Measurements from ENCODE around the gene ENAH.
"Not testable (repeated sequence)": the region's sequence is repeated elsewhere in the genome, so short reads cannot be mapped to it uniquely, and the experiment has no call there.

ENAH gene

DNA sequence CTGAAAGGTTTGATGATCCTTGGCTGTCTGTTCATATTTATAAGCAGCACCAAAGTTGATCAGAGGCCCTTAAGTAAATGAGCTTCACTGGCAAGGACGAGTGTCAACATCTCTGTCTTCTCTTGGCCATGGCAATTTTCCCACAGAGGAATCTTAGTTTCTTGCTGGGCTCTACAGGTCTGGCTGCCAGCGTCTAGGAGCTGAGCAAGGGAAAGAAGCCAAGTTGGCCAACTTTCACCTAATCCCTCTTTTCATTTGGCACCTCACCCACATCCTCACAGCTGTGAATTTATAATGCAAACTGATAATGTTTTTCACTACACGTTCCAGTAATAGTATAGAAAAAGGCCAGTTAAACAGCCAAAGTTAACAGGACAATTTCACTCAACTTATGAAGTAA is 126.0 kb downstream of the ENAH start:
- no peaks in the 10 kb centered on the region for H3K36me3 Mint-ChIP-seq (ENCODE audit: insufficient read depth)
- H3K4me1 Mint-ChIP-seq (ENCODE audit: low read depth in 2 of 2), result no peaks in the 10 kb centered on the region
- ATAC-seq (replicated peaks), result no peak
- no peak for DNase-seq
- H3K4me3 Mint-ChIP-seq, result no peak overlapping the region
- H3K27ac Mint-ChIP-seq, result no peak overlapping the region
- no peaks in the 10 kb centered on the region for H3K9me3 Mint-ChIP-seq
- peaks cover 8 to 20% of the 10 kb centered on the region in 2 donors for H3K27me3 Mint-ChIP-seq

GRCh38 chr1:225525377-225525776 is 127.5 kb downstream of the ENAH start:
- H3K9me3 Mint-ChIP-seq, result no peaks in the 10 kb centered on the region
- no peak overlapping the region for H3K27ac Mint-ChIP-seq
- no peak for DNase-seq
- H3K4me3 Mint-ChIP-seq, result no peak overlapping the region
- no peak for ATAC-seq (replicated peaks)
- H3K27me3 Mint-ChIP-seq, result peaks cover 8 to 20% of the 10 kb centered on the region in 2 donors
- H3K36me3 Mint-ChIP-seq (ENCODE audit: insufficient read depth), result no peaks in the 10 kb centered on the region
- no peaks in the 10 kb centered on the region for H3K4me1 Mint-ChIP-seq (ENCODE audit: low read depth in 2 of 2)

GRCh38 chr1:225524570-225524969 is 128.4 kb downstream of the ENAH start:
- ATAC-seq (replicated peaks) (no peak), DNase-seq (no peak)
- Mint-ChIP-seq H3K36me3 (ENCODE audit: insufficient read depth) (no peaks in the 10 kb centered on the region), H3K9me3 (no peaks in the 10 kb centered on the region), H3K4me3 (no peak overlapping the region), H3K27ac (no peak overlapping the region), H3K27me3 (peaks cover 8 to 20% of the 10 kb centered on the region in 2 donors), H3K4me1 (ENCODE audit: low read depth in 2 of 2) (no peaks in the 10 kb centered on the region)

- no peak overlapping the region for H3K27ac Mint-ChIP-seq
- H3K4me3 Mint-ChIP-seq, result no peak overlapping the region
- H3K4me1 Mint-ChIP-seq (ENCODE audit: low read depth in 2 of 2), result no peaks in the 10 kb centered on the region
- no peak for ATAC-seq (replicated peaks)
- no peaks in the 10 kb centered on the region for H3K9me3 Mint-ChIP-seq
- H3K36me3 Mint-ChIP-seq (ENCODE audit: insufficient read depth), result no peaks in the 10 kb centered on the region
- DNase-seq, result no peak
- H3K27me3 Mint-ChIP-seq, result peaks cover 17 to 28% of the 10 kb centered on the region in 2 donors
These were observed 129.5 kb downstream of the ENAH start for GRCh38 chr1:225523263-225523950.

GRCh38 chr1:225522588-225523262 is 130.2 kb downstream of the ENAH start:
- H3K27me3 Mint-ChIP-seq, result peaks cover 18 to 30% of the 10 kb centered on the region in 2 donors
- ATAC-seq (replicated peaks), result no peak

GRCh38 chr1:225520587-225521227 is 132.2 kb downstream of the ENAH start:
- no peak for ATAC-seq (replicated peaks)
- no peak overlapping the region for H3K27ac Mint-ChIP-seq
- no peak overlapping the region for H3K4me3 Mint-ChIP-seq
- H3K27me3 Mint-ChIP-seq, result peaks cover 26 to 33% of the 10 kb centered on the region in 2 donors
- H3K36me3 Mint-ChIP-seq (ENCODE audit: insufficient read depth), result no peaks in the 10 kb centered on the region
- no peaks in the 10 kb centered on the region for H3K9me3 Mint-ChIP-seq
- DNase-seq, result no peak
- H3K4me1 Mint-ChIP-seq (ENCODE audit: low read depth in 2 of 2), result no peaks in the 10 kb centered on the region

More at GRCh38 chr1:225522588-225523262, 130.2 kb downstream of the ENAH start:
- Mint-ChIP-seq H3K4me3 (no peak overlapping the region), H3K36me3 (ENCODE audit: insufficient read depth) (no peaks in the 10 kb centered on the region), H3K9me3 (no peaks in the 10 kb centered on the region), H3K4me1 (ENCODE audit: low read depth in 2 of 2) (no peaks in the 10 kb centered on the region), H3K27ac (no peak overlapping the region)
- DNase-seq, result no peak

GRCh38 chr1:225519166-225519863 is 133.6 kb downstream of the ENAH start:
- no peak for DNase-seq
- ATAC-seq (replicated peaks), result no peak
- no peaks in the 10 kb centered on the region for H3K36me3 Mint-ChIP-seq (ENCODE audit: insufficient read depth)
- no peaks in the 10 kb centered on the region for H3K4me1 Mint-ChIP-seq (ENCODE audit: low read depth in 2 of 2)
- H3K27ac Mint-ChIP-seq, result no peak overlapping the region
- peaks cover 22 to 25% of the 10 kb centered on the region in 2 donors for H3K27me3 Mint-ChIP-seq
- no peaks in the 10 kb centered on the region for H3K9me3 Mint-ChIP-seq
- H3K4me3 Mint-ChIP-seq, result no peak overlapping the region

DNA sequence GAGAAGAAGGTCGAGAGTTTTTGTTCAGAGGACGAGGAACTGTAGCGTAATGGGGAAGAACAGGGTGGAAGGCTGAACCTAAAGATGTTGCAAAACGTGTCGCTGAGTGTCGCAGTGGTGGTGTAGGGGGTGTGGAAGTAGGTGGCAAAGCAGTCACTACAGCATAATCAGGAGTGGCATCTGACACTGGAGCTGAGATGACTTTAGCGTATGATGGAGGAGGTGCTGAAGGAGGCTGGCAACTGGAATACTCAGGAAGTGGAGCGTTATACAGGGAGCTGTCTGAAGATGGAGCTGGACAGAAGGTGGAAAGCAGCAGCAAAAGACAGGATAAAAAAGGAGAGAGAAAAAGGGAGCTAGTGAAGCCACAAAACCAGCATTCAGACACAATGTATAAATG is 135.2 kb downstream of the ENAH start:
- no peaks in the 10 kb centered on the region for H3K9me3 Mint-ChIP-seq
- H3K4me1 Mint-ChIP-seq (ENCODE audit: low read depth in 2 of 2), result no peaks in the 10 kb centered on the region
- peaks cover 22 to 36% of the 10 kb centered on the region in 2 donors for H3K27me3 Mint-ChIP-seq
- ATAC-seq (replicated peaks), result no peak
- DNase-seq, result no peak
- H3K36me3 Mint-ChIP-seq (ENCODE audit: insufficient read depth), result no peaks in the 10 kb centered on the region
- H3K4me3 Mint-ChIP-seq, result no peak overlapping the region
- no peak overlapping the region for H3K27ac Mint-ChIP-seq

- H3K27ac Mint-ChIP-seq, result no peak overlapping the region
- H3K9me3 Mint-ChIP-seq, result no peaks in the 10 kb centered on the region
- ATAC-seq (replicated peaks), result no peak
- no peaks in the 10 kb centered on the region for H3K4me1 Mint-ChIP-seq (ENCODE audit: low read depth in 2 of 2)
- no peak for DNase-seq
- no peak overlapping the region for H3K4me3 Mint-ChIP-seq
- no peaks in the 10 kb centered on the region for H3K36me3 Mint-ChIP-seq (ENCODE audit: insufficient read depth)
- peaks cover 22 to 38% of the 10 kb centered on the region in 2 donors for H3K27me3 Mint-ChIP-seq
These were observed 135.7 kb downstream of the ENAH start for GRCh38 chr1:225517221-225517620.

- no peaks in the 10 kb centered on the region for H3K9me3 Mint-ChIP-seq
- H3K4me1 Mint-ChIP-seq (ENCODE audit: low read depth in 2 of 2), result no peaks in the 10 kb centered on the region
- peaks cover 22 to 49% of the 10 kb centered on the region in 2 donors for H3K27me3 Mint-ChIP-seq
- H3K27ac Mint-ChIP-seq, result no peak overlapping the region
- no peak for DNase-seq
- no peak overlapping the region for H3K4me3 Mint-ChIP-seq
- H3K36me3 Mint-ChIP-seq (ENCODE audit: insufficient read depth), result no peaks in the 10 kb centered on the region
- no peak for ATAC-seq (replicated peaks)
These were observed 138.2 kb downstream of the ENAH start for GRCh38 chr1:225514671-225515081.

DNA sequence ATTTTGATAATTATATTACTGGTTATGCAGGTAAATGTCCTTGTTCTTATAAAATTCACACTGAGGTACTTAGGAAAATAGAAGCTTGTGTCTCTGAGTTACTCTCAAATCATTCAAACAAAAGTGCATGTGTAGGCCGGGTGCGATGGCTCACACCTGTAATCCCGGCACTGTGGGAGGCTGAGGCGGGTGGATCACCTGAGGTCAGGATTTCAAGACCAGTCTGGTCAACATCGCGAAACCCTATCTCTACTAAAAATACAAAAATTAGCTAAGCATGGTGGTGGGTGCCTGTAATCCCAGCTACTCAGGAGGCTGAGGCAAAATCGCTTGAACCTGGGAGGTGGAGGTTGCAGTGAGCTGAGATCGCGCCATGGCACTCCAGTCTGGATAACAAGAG is 139.3 kb downstream of the ENAH start:
- not testable (repeated sequence) for H3K36me3 Mint-ChIP-seq (ENCODE audit: insufficient read depth); H3K4me3 Mint-ChIP-seq; H3K9me3 Mint-ChIP-seq; ATAC-seq (replicated peaks); H3K4me1 Mint-ChIP-seq (ENCODE audit: low read depth in 2 of 2); H3K27ac Mint-ChIP-seq; DNase-seq
- H3K27me3 Mint-ChIP-seq, result peaks cover 20 to 49% of the 10 kb centered on the region in 2 donors

DNA sequence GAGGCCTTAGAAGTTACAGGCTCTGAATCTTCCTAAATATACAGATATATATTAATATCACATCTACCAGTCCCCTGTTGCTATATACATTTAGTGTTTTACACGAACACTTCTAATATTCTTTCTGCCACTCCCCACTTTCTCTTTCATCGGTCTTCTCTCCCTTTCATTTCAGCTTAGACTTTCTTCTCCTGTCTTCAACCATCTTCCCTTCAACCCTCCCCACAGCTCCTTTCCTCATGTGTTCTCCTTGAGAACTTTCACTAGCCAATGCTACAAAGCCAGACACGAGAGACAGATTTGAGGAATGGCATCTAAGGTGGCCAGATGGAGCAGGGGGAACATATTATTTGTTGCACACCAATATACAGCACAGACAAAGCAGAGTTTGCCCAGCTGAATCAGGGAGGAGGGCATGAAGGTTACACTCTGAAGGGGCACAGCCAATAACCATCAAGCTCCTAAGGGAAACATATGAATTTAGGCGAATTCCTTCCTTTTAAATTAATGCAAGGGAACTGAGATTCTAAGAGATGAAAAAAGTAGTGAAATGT is 141.0 kb downstream of the ENAH start:
- no peak for ATAC-seq (replicated peaks)
- no peak overlapping the region for H3K27ac Mint-ChIP-seq
- no peaks in the 10 kb centered on the region for H3K36me3 Mint-ChIP-seq (ENCODE audit: insufficient read depth)
- peaks cover 11 to 40% of the 10 kb centered on the region in 2 donors for H3K27me3 Mint-ChIP-seq
- H3K9me3 Mint-ChIP-seq, result no peaks in the 10 kb centered on the region
- no peaks in the 10 kb centered on the region for H3K4me1 Mint-ChIP-seq (ENCODE audit: low read depth in 2 of 2)
- DNase-seq, result no peak
- no peak overlapping the region for H3K4me3 Mint-ChIP-seq

GRCh38 chr1:225510740-225511139 is 142.2 kb downstream of the ENAH start:
- DNase-seq; H3K4me1 Mint-ChIP-seq (ENCODE audit: low read depth in 2 of 2); H3K4me3 Mint-ChIP-seq; H3K36me3 Mint-ChIP-seq (ENCODE audit: insufficient read depth); H3K27ac Mint-ChIP-seq; H3K9me3 Mint-ChIP-seq; ATAC-seq (replicated peaks): not testable (repeated sequence)
- H3K27me3 Mint-ChIP-seq, result peaks cover 7 to 33% of the 10 kb centered on the region in 2 donors

Measured in effector memory CD8-positive, alpha-beta T cell (primary cell).